OCI-LY7 (cell line): Measurements from ENCODE around the gene CFL2.

Experiments
- EZH2phosphoT487 ChIP-seq: fragments of 200-600 bp; sonication (generic); IDR thresholded peaks from 2 replicates; pipeline ENCODE4 v1.6.1; 2018; ENCODE audit warnings: low read depth, borderline replicate concordance, mild to moderate bottlenecking, mixed run types, antibody characterized with exemption, low read length, moderate library complexity, mixed read lengths
- TF ChIP-seq, protein P1 (sequence below): fragments of 200-600 bp; sonication (generic); conservative IDR thresholded peaks from 2 replicates; pipeline ENCODE4 v1.5.1; 2014; ENCODE audit warnings: mild to moderate bottlenecking, antibody characterized with exemption, low read length, moderate library complexity, mixed read lengths

DNA sequence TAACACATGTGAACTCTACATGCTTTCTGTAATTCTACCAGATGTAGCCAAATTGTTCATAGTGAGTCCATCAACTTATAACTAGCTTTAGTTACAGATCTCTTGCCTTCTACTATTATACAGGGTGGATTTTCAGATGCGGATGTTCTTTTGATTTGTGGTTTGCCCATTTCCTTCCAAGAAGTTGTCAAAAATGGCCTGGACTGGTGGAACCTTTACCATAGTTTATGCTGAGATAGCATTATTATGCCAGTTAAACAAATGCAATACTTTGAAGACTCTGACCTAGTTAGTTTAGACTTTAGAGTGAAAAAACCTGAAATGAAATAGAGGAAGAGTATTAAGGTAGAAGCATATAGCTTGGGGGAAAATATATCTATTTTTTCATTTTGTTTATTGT is 27.4 kb upstream of the CFL2 start:
- TF ChIP-seq, protein P1, sequence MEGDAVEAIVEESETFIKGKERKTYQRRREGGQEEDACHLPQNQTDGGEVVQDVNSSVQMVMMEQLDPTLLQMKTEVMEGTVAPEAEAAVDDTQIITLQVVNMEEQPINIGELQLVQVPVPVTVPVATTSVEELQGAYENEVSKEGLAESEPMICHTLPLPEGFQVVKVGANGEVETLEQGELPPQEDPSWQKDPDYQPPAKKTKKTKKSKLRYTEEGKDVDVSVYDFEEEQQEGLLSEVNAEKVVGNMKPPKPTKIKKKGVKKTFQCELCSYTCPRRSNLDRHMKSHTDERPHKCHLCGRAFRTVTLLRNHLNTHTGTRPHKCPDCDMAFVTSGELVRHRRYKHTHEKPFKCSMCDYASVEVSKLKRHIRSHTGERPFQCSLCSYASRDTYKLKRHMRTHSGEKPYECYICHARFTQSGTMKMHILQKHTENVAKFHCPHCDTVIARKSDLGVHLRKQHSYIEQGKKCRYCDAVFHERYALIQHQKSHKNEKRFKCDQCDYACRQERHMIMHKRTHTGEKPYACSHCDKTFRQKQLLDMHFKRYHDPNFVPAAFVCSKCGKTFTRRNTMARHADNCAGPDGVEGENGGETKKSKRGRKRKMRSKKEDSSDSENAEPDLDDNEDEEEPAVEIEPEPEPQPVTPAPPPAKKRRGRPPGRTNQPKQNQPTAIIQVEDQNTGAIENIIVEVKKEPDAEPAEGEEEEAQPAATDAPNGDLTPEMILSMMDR, result no peak
- TF ChIP-seq EZH2phosphoT487, result no peak
